Femur (tissue), 1 donor: ENCODE results near the gene CHRNA10.

Experiments
- DNase-seq: peaks from one replicate; pipeline ENCODE4 v3.0.0-alpha.2; 2017

The CHRNA10 gene

DNA sequence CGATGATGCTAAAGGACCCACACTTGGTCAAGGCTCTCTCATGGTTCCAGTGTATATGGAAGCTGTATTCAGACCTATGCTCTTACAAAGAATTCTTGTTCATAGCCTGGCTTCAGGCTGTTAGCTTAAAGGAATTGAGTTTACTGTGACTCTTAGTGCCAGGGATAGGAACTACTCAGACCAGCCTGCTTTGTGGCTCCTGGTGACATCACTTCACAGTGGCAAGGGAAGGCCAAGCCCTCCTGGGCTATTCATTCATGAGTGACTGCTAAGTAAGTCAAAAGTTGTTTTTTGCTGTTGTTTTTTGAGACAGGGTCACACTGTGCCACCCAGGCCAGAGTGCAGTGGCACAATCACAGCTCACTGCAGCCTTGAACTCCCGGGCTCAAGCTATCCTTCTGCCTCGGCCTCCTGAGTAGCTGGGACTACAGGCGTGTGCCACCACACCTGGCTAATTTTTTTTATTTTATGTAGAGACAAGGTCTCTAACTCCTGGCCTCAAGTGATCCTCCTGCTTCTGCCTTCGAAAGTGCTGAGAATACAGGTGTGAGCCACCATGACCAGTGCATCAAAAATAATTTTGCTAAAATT is 39.0 kb downstream of the CHRNA10 start:
- DNase-seq = no peak

DNA sequence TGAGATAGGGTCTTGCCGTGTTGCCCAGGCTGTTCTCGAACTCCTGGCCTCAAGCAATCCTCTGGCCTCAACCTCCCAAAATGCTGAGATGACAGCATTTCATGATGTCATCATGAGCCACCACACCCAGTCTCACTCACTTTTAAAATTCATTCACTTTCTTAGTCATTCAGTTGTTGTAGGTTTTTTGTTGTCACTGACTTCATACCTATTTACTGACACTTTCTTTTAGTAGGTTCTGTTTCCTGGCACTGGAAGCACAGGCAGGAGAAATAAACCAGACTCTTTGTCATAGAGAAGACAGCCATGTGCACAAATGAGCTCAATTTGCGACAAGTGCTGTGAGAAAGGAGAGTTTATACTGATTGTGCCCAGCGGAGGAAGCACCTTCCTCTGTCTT is 39.9 kb downstream of the CHRNA10 start:
- no peak for DNase-seq

DNA sequence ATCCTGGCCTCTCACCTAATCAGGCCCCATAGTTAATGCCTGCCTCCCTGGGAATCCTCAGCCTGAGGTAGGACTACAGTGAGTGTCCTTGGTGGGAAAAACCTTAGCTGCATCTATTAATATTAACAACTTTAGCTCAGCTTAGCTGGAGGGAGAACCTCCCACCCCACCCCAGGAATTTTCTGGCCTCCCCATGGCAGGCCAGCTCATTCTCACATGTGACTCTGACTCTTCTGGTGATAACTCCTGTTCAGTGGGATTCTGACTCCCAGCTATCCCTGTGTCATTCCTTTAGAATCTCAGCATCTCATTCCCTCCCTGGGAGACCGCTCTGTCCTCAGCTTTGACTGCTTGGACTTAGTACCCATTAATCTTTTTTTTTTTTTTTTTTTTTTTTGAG is 43.9 kb downstream of the CHRNA10 start:
- no peak for DNase-seq

GRCh38 chr11:3626250-3626960 is 44.8 kb downstream of the CHRNA10 start:
- DNase-seq = no peak

- no peak for DNase-seq
These were observed 47.3 kb downstream of the CHRNA10 start for GRCh38 chr11:3623767-3624458.

GRCh38 chr11:3623121-3623520 is 48.1 kb downstream of the CHRNA10 start:
- no peak for DNase-seq

- no peak for DNase-seq
These were observed 48.7 kb downstream of the CHRNA10 start for GRCh38 chr11:3622521-3622920.

DNA sequence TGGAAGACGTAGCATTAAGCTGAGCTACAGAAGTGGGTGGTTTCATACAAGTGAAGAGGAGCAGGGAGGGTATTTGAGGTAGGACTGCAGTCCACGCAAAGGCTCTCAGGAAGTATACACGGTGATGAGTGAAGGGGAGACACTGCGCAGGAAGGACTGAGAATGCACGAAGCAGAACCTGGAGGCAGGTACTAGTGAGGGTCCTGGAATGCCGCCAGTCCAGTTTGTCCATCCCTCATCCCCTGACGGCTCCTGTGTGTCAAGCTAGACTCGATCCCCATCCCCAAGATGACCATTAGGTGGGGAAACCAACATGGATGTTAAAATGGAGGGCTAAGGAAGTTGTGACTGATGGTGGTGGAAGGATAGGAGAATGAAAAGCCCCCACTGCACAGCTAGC is 53.2 kb downstream of the CHRNA10 start:
- DNase-seq = no peak

- DNase-seq = no peak
These were observed 54.3 kb downstream of the CHRNA10 start for GRCh38 chr11:3616721-3617460.

DNA sequence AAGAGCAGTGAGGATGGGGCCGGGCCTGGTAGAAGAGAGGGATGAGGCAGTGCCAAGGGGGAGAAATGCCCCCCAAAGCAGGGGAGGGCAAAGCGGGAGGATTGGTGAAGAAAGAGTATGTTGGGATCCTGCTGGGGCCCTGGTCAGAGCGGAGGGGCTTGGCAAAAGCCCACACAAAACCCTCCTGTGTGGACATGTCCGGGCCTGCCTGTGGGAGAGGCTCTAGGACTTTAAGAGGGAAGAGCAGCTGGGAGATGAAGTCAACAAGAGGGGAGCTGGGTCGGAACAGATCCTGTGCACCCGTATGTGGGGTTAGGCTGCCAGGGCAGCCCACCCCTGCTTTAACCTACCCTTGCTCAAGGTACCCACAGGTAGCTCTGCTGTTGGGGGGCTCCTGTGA is 55.2 kb downstream of the CHRNA10 start:
- DNase-seq = no peak
